Left lung (tissue), 10 donors: ENCODE data around the gene EPHB1. TPM values are rescaled to one million over a fixed set of nuclear protein-coding genes. Genes with fewer than 3 reads are reported as not detected.

Experiments used
- ATAC-seq: fragments of 200-7000 bp; cut with Tn5 transposase; one replicate; pipeline ENCODE4 v1.9.1; 2020; ENCODE audit warnings: moderate library complexity
- DNase-seq, 4 donors: peaks; one replicate each; pipeline ENCODE4 v3.0.0-alpha.2; 2013 to 2020
- H3K27ac ChIP-seq, 2 donors: fragments of 200-600 bp; sonication (generic) in 1 of 2; one replicate each; pipeline versions ENCODE4 v1.5.0 to v1.8.0; 2020 to 2021
- H3K27me3 ChIP-seq, 2 donors: fragments of 200-600 bp; sonication (generic) in 1 of 2; one replicate each; pipeline versions ENCODE4 v1.5.0 to v1.8.0; 2020 to 2021
- H3K36me3 ChIP-seq, 2 donors: fragments of 200-600 bp; sonication (generic) in 1 of 2; one replicate each; pipeline versions ENCODE4 v1.5.0 to v1.8.0; 2020 to 2021
- H3K4me1 ChIP-seq, 2 donors: fragments of 200-600 bp; one replicate each; pipeline ENCODE4 v1.8.0; 2021
- H3K4me3 ChIP-seq, 2 donors: fragments of 200-600 bp; sonication (generic) in 1 of 2; one replicate each; pipeline versions ENCODE4 v1.5.0 to v1.8.0; 2020 to 2021; ENCODE audit warnings: mild to moderate bottlenecking in 1 of 2
- H3K9me3 ChIP-seq, 2 donors: fragments of 200-600 bp; sonication (generic) in 1 of 2; one replicate each; pipeline versions ENCODE4 v1.5.0 to v1.8.0; 2020 to 2021
- intact Hi-C, 2 donors: fragments of 100-400 bp; cut with DNase I; formaldehyde crosslinking; loops; one replicate each; pipeline versions ENCODE4 v1.11.2 to v1.14.2; 2022
- polyA plus RNA-seq, 6 donors: library from polyadenylated mRNA; unstranded; fragments of 120-200 nt; gene quantifications; one replicate each; pipeline ENCODE4 v1.2.1, GENCODE V29; 2013; ENCODE audit not compliant: insufficient read length in 6 of 6
- total RNA-seq, 2 donors: library from RNA; stranded (reverse); fragmentation: NEBNext Ultra II Directional; extraction: Animal tissue kit (Norgen Biotek cat#: 25700); gene quantifications; one replicate each; pipeline ENCODE4 v1.2.1, GENCODE V29; 2021
- TF ChIP-seq, protein P1 (sequence below), 2 donors: fragments of 200-600 bp; sonication (generic) in 1 of 2; IDR thresholded peaks; one replicate each; pipeline versions ENCODE4 v1.5.0 to v1.8.0; 2021; ENCODE audit warnings: antibody characterized with exemption in 2 of 2
- donor health status: DM: no; HTN: yes; CAD: no.
- donor health status: DM: no; HTN: no; CAD: no.

Gene EPHB1
- total and polyA plus RNA-seq, 8 donors, result 1.1 to 4.3 (median 2.7) TPM

DNA sequence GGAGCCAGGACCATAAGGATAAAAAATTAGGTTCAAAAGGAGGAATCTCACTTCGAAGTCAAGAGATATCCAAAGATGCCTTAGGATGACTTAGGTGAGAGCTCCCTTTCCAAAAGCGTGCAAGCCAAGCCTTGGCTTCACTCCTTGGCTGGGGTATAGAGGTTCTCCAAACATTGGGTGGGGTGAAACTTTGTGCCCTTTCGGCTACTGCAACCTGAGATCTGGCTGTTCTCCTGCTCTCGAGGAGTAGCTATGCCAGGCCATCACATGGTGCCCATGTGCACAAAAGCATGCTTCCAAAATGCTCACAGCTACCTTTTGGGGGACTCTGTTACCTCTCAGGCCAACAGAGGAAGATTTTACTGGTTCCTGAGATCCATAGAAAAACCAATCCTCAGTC, 373.8 kb downstream of the EPHB1 start:
- no peak overlapping the region for H3K4me3 ChIP-seq
- no peaks in the 10 kb centered on the region for H3K9me3 ChIP-seq
- H3K4me1 ChIP-seq, result no peaks in the 10 kb centered on the region
- ATAC-seq, result no peak
- TF ChIP-seq, protein P1, sequence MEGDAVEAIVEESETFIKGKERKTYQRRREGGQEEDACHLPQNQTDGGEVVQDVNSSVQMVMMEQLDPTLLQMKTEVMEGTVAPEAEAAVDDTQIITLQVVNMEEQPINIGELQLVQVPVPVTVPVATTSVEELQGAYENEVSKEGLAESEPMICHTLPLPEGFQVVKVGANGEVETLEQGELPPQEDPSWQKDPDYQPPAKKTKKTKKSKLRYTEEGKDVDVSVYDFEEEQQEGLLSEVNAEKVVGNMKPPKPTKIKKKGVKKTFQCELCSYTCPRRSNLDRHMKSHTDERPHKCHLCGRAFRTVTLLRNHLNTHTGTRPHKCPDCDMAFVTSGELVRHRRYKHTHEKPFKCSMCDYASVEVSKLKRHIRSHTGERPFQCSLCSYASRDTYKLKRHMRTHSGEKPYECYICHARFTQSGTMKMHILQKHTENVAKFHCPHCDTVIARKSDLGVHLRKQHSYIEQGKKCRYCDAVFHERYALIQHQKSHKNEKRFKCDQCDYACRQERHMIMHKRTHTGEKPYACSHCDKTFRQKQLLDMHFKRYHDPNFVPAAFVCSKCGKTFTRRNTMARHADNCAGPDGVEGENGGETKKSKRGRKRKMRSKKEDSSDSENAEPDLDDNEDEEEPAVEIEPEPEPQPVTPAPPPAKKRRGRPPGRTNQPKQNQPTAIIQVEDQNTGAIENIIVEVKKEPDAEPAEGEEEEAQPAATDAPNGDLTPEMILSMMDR (IDR thresholded peaks at IDR 0.05), result no peak
- no peak for DNase-seq
- intact Hi-C loops, result no loop called here
- H3K27me3 ChIP-seq, result peaks cover 0 to 7% of the 10 kb centered on the region in 2 donors
- H3K27ac ChIP-seq, result no peak overlapping the region
- no peaks in the 10 kb centered on the region for H3K36me3 ChIP-seq

- Histone ChIP-seq H3K4me1 (no peaks in the 10 kb centered on the region), H3K9me3 (no peaks in the 10 kb centered on the region), H3K36me3 (no peaks in the 10 kb centered on the region), H3K4me3 (no peak overlapping the region), H3K27ac (no peak overlapping the region), H3K27me3 (peaks cover 0 to 7% of the 10 kb centered on the region in 2 donors)
- intact Hi-C loops, result no loop called here
- DNase-seq (no peak), ATAC-seq (peak; percentile 68)
- TF ChIP-seq, protein P1 (IDR thresholded peaks at IDR 0.05), result no peak
Observed at GRCh38 chr3:135169651-135170050, 374.6 kb downstream of the EPHB1 start.

DNA sequence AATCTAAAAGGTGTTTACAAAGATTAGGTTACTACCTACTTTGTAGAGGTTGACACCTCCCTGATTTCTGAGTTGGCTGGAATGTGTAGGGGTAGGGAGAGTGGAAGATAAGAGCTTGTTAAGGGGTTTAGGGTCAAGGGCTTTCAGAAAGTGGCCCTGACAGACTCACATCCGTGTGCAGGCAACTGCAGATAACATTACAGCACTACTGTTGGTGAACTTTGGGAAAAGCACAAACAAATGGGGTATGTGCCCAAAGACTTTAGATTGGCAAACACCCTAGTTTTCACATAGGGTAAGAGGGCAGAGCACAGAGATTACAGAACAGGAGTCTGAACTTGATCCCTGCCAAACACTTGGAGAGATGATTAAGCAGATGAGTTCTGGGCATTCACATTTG, 375.7 kb downstream of the EPHB1 start:
- TF ChIP-seq, protein P1 (IDR thresholded peaks at IDR 0.05), result no peak
- H3K36me3 ChIP-seq, result no peaks in the 10 kb centered on the region
- no peak overlapping the region for H3K27ac ChIP-seq
- intact Hi-C loops, result no loop called here
- no peak overlapping the region for H3K4me3 ChIP-seq
- no peaks in the 10 kb centered on the region for H3K9me3 ChIP-seq
- no peak for DNase-seq
- no peaks in the 10 kb centered on the region for H3K4me1 ChIP-seq
- ATAC-seq, result peak; percentile 90
- H3K27me3 ChIP-seq, result peaks cover 0 to 7% of the 10 kb centered on the region in 2 donors

DNA sequence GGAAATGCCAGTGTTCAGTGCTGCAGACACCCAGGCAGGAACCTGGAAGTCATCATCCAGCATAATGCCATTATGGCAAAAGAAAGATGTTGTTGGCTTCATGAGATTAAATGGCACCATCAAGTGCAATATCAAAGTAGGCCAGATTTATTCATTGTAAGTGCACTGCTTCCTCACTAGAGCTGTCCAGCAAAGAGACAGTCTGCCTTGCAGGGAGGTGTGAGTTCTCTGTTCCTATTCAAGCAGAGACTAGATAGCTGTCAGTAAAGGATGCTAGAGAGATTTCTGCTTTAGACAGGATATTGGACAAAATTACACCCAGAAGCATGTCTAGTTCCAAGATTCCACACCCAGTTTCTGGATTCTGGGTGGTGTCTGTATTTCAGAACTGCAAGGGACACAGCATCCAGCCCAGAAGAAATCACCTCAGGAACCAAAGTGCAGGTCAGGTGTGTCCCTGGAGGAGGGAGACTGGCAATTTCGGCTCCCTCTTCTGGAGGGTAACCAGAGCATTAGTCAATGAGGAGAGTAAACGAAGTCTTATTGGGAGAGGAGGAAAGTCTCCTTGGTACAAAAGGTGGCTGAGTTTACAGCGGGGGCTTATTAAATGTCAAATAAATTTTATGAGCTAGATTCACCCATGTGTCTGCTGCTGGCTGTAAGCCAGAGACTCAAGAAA, 377.3 kb downstream of the EPHB1 start:
- DNase-seq, result no peak
- ATAC-seq, result no peak
- intact Hi-C loops, result no loop called here
- no peak overlapping the region for H3K4me3 ChIP-seq
- H3K36me3 ChIP-seq, result no peaks in the 10 kb centered on the region
- TF ChIP-seq, protein P1 (IDR thresholded peaks at IDR 0.05), result no peak
- H3K27me3 ChIP-seq, result peaks cover 0 to 7% of the 10 kb centered on the region in 2 donors
- H3K9me3 ChIP-seq, result no peaks in the 10 kb centered on the region
- no peak overlapping the region for H3K27ac ChIP-seq
- H3K4me1 ChIP-seq, result no peaks in the 10 kb centered on the region

DNA sequence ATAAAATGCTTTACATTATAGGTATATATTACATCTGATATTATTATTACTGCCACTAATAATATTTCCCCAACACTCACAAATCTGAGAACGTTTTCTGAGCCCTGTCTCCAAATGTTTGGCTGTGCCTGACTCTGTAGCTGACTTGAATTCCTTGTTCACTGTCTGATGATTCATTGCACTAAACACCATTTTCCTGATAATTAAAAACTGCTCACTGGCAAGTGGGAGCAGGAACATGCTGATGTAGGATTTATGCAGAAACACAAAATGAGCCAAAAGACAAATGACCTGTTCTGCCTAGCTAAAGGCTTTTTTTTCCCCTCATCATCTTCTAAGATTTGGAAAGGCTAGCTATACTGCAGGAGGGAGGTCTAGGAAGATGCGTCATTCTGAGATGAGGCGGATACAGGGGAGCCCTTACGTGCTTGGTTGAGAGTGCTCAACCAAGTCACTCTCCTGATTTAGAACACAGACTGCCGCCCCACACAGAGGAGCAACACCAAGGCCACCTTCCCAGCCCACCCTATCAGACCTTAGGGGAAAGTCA, 380.7 kb downstream of the EPHB1 start:
- Histone ChIP-seq H3K36me3 (no peaks in the 10 kb centered on the region), H3K9me3 (no peaks in the 10 kb centered on the region), H3K4me3 (no peak overlapping the region), H3K4me1 (no peaks in the 10 kb centered on the region), H3K27ac (no peak overlapping the region), H3K27me3 (no peaks in the 10 kb centered on the region)
- TF ChIP-seq, protein P1 (IDR thresholded peaks at IDR 0.05), result no peak
- DNase-seq (no peak), ATAC-seq (no peak)
- intact Hi-C loops, result no loop called here
